Spleen (tissue), 11 donors: ENCODE results near the gene LRRC49. TPM values are rescaled to one million over a fixed set of nuclear protein-coding genes. Genes with fewer than 3 reads are reported as not detected.
"Not testable (repeated sequence)": the region's sequence is repeated elsewhere in the genome, so short reads cannot be mapped to it uniquely, and the experiment has no call there.

Experiments
- DNase-seq: peaks from one replicate; pipeline ENCODE4 v3.0.0-alpha.2; 2020
- H3K27ac ChIP-seq, 8 donors: fragments of 200-600 bp; sonication (generic) in 7 of 8; 1 replicate in 4 of 8; 2 replicates in 4 of 8; pipeline versions ENCODE4 v1.5.0 to v1.8.0; 2016 to 2021; ENCODE audit warnings: inconsistent platforms in 4 of 8, mild to moderate bottlenecking in 4 of 8, moderate library complexity in 1 of 8
- H3K27me3 ChIP-seq, 7 donors: fragments of 200-600 bp; sonication (generic) in 6 of 7; replicated peaks in 1 of 7; 1 replicate in 4 of 7; 2 replicates in 3 of 7; pipeline versions ENCODE4 v1.5.0 to v1.8.0; 2016 to 2021; ENCODE audit warnings: inconsistent platforms in 3 of 7, mild to moderate bottlenecking in 1 of 7
- H3K36me3 ChIP-seq, 6 donors: fragments of 200-600 bp; sonication (generic) in 5 of 6; 1 replicate in 4 of 6; 2 replicates in 2 of 6; pipeline versions ENCODE4 v1.5.0 to v1.8.0; 2016 to 2021; ENCODE audit warnings: inconsistent platforms in 2 of 6
- H3K4me1 ChIP-seq, 6 donors: fragments of 200-600 bp; sonication (generic) in 5 of 6; 1 replicate in 3 of 6; 2 replicates in 3 of 6; pipeline versions ENCODE4 v1.5.0 to v1.8.0; 2016 to 2021; ENCODE audit warnings: inconsistent platforms in 3 of 6
- H3K4me3 ChIP-seq, 8 donors: fragments of 200-600 bp; sonication (generic) in 7 of 8; 1 replicate in 4 of 8; 2 replicates in 4 of 8; pipeline versions ENCODE4 v1.5.0 to v1.8.0; 2016 to 2021; ENCODE audit warnings: inconsistent platforms in 4 of 8, mild to moderate bottlenecking in 4 of 8, moderate library complexity in 2 of 8
- H3K9me3 ChIP-seq, 8 donors: fragments of 200-600 bp; sonication (generic) in 7 of 8; 1 replicate in 4 of 8; 2 replicates in 4 of 8; pipeline versions ENCODE4 v1.5.0 to v1.8.0; 2016 to 2021; ENCODE audit warnings: inconsistent platforms in 4 of 8
- CTCF ChIP-seq, 11 experiments: fragments of 200-600 bp in 7 of 11; fragments of 450-650 bp in 4 of 11; sonication (generic) in 4 of 11; IDR thresholded peaks in 8 of 11; conservative IDR thresholded peaks in 3 of 11; 1 replicate in 7 of 11; 2 replicates in 4 of 11; pipeline versions ENCODE4 v1.4.0 to v1.8.0; 2016 to 2021; ENCODE audit warnings: antibody characterized with exemption in 11 of 11, inconsistent platforms in 4 of 11, mild to moderate bottlenecking in 1 of 11
- POLR2A ChIP-seq, 3 donors: fragments of 450-650 bp; IDR thresholded peaks; one replicate each; pipeline ENCODE4 v1.5.1; 2017; ENCODE audit warnings: antibody characterized with exemption in 3 of 3, mild to moderate bottlenecking in 1 of 3
- POLR2AphosphoS5 ChIP-seq, 3 donors: sonication (generic); formaldehyde crosslinking; IDR thresholded peaks; one replicate each; pipeline ENCODE4 v1.5.1; 2017; ENCODE audit warnings: antibody characterized with exemption in 3 of 3
- WGBS, 5 donors: extraction: QIAGEN DNeasy Blood & Tissue Kit in 3 of 5; methylation state at CpG; one replicate each; pipeline versions ENCODE4 v1.1.5 to v1.1.7; 2013 to 2018; 5-methylcytosine and 5-hydroxymethylcytosine counted together
- intact Hi-C: fragments of 100-400 bp; cut with DNase I; formaldehyde crosslinking; loops from one replicate; pipeline ENCODE4 v1.15.0; 2023; ENCODE audit warnings: low total_unique reads
- polyA plus RNA-seq, 3 donors: library from polyadenylated mRNA; stranded (reverse); fragments of 200-250 nt; gene quantifications; one replicate each; pipeline ENCODE4 v1.2.1, GENCODE V29; 2013
- total RNA-seq, 7 donors: library from RNA; depleted of rRNA in 3 of 7; stranded (reverse); fragments of >200 nt in 3 of 7; fragmentation: NEBNext Ultra II Directional in 4 of 7; extraction: Animal tissue kit (Norgen Biotek cat#: 25700) in 4 of 7; gene quantifications; one replicate each; pipeline versions ENCODE4 v1.1.0 to v1.2.1, GENCODE V29; 2016 to 2021
- donor health status: healthy with polysubstance abuse.
- donor health status: DM: no; HTN: no; CAD: no; lungs with moderate emphysema.
- donor health status: DM: no; HTN: no; CAD: no.
- donor health status: Bipolar disorder and iron deficiency.
- donor health status: healthy.
- donor health status: DM: no; HTN: no; CAD: no.
- donor health status: DM: yes; HTN: yes; CAD: no.

The LRRC49 gene
- total and polyA plus RNA-seq, 10 donors: 0.62 to 4.1 (median 2.4) TPM

DNA sequence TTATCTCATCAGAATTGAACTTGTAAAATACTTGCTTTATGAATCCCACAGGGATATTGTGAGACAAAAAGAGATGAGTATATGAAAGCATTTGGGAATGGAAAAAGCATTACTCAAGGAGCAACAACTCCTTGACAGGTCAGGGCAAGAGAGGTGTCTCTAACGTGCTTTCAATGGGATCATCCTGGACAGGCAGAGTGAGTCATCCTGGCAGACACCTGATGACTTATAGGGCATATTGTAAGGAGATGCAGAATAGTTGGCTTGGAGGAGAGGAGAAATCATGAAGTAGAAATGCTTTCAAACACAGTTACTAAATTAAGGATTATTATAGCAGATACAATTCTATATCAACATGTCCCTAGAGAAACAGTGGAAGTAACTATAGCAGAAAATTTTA, 150.7 kb downstream of the LRRC49 start:
- TF ChIP-seq POLR2A (IDR thresholded peaks at IDR 0.05): no peak
- TF ChIP-seq POLR2AphosphoS5 (IDR thresholded peaks at IDR 0.05): no peak
- no peak for TF ChIP-seq CTCF (IDR thresholded peaks at IDR 0.05 in 8 of 11, conservative IDR thresholded peaks at IDR 0.05 in 3 of 11)
- Histone ChIP-seq H3K4me1 (no peaks in the 10 kb centered on the region), H3K4me3 (no peak overlapping the region), H3K9me3 (no peaks in the 10 kb centered on the region), H3K36me3 (no peaks in the 10 kb centered on the region), H3K27me3 (no peaks in the 10 kb centered on the region), H3K27ac (no peak overlapping the region)
- intact Hi-C loops: no loop called here
- 60 to 83% (median 65%) methylated on average over 1 of the region's 1 CpG for WGBS, 5 donors
- DNase-seq: no peak

- no peak overlapping the region for H3K27ac ChIP-seq
Observed at GRCh38 chr15:71044006-71044405, 151.4 kb downstream of the LRRC49 start.

GRCh38 chr15:71046146-71046545, 153.5 kb downstream of the LRRC49 start:
- H3K4me3 ChIP-seq, H3K4me1 ChIP-seq, DNase-seq, H3K36me3 ChIP-seq, H3K27me3 ChIP-seq, H3K27ac ChIP-seq, H3K9me3 ChIP-seq, intact Hi-C loops: not testable (repeated sequence)
- WGBS, 5 donors: 48 to 93% (median 67%) methylated on average over 2 of the region's 2 CpGs

More at GRCh38 chr15:71044006-71044405, 151.4 kb downstream of the LRRC49 start:
- no peaks in the 10 kb centered on the region for H3K4me1 ChIP-seq
- DNase-seq: no peak
- 79 to 97% (median 95%) methylated on average over 1 of the region's 1 CpG for WGBS, 5 donors
- no peak for TF ChIP-seq CTCF (IDR thresholded peaks at IDR 0.05 in 8 of 11, conservative IDR thresholded peaks at IDR 0.05 in 3 of 11)
- TF ChIP-seq POLR2AphosphoS5 (IDR thresholded peaks at IDR 0.05): no peak
- TF ChIP-seq POLR2A (IDR thresholded peaks at IDR 0.05): no peak
- H3K4me3 ChIP-seq: no peak overlapping the region
- no peaks in the 10 kb centered on the region for H3K27me3 ChIP-seq
- H3K36me3 ChIP-seq: no peaks in the 10 kb centered on the region
- intact Hi-C loops: no loop called here
- no peaks in the 10 kb centered on the region for H3K9me3 ChIP-seq

DNA sequence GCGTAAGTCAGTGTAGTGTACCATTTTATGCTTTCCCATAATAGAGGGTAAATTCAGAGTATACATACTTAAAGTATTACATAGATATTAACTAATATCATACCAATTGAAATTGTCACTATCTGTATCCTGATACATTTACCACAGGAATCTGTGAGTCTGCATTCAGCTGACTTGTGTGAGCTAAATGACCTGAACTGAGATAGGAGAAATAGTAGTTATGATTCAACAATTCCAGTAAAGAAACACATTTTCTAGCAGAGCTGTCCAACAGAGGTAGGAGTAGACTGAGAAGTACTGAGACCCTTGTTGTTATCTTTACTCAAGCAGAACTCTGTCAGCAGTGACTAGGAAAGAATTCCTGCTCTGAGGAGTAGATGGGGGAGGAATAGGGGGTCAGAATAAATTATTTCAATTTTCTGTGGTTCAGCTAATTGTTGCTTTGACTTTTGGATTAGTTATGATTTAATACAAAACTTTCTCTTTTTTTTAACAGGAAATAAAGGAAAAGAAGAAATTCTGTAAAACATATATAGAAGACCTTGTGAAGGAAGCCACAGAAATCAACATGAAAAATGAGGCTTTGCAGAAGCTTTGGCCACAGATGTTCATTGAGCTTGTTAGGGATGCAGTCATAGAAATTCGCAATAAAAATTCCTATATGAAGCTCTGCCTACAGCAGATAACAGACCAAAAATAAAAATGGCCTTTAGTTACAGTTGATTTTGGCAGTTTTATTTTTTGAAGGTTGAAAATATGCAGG, 156.5 kb downstream of the LRRC49 start:
- 57 to 72% (median 62%) methylated on average over 2 of the region's 2 CpGs for WGBS, 5 donors
- H3K27me3 ChIP-seq: no peaks in the 10 kb centered on the region
- no peaks in the 10 kb centered on the region for H3K4me1 ChIP-seq
- no peak for DNase-seq
- intact Hi-C loops: no loop called here
- no peak overlapping the region for H3K27ac ChIP-seq
- H3K9me3 ChIP-seq: no peaks in the 10 kb centered on the region
- H3K36me3 ChIP-seq: no peaks in the 10 kb centered on the region
- TF ChIP-seq POLR2AphosphoS5 (IDR thresholded peaks at IDR 0.05): no peak
- H3K4me3 ChIP-seq: no peak overlapping the region

- Histone ChIP-seq H3K27me3 (no peaks in the 10 kb centered on the region), H3K27ac (no peak overlapping the region), H3K4me1 (no peaks in the 10 kb centered on the region), H3K9me3 (no peaks in the 10 kb centered on the region), H3K36me3 (no peaks in the 10 kb centered on the region), H3K4me3 (no peak overlapping the region)
- no peak for DNase-seq
- 84 to 96% (median 86%) methylated on average over 3 of the region's 3 CpGs for WGBS, 5 donors
- intact Hi-C loops: no loop called here
- TF ChIP-seq POLR2AphosphoS5 (IDR thresholded peaks at IDR 0.05) (no peak), CTCF (IDR thresholded peaks at IDR 0.05 in 8 of 11, conservative IDR thresholded peaks at IDR 0.05 in 3 of 11) (no peak), POLR2A (IDR thresholded peaks at IDR 0.05) (no peak)
Observed at GRCh38 chr15:71049706-71050422, 157.2 kb downstream of the LRRC49 start.
